GM18868 (cell line): ENCODE results near the gene ZAP70.
"Not testable (repeated sequence)": the region's sequence is repeated elsewhere in the genome, so short reads cannot be mapped to it uniquely, and the experiment has no call there.

Source experiments
- ATAC-seq: cut with Tn5 transposase; IDR thresholded peaks from one replicate; pipeline ENCODE4 v1.9.1; 2021; ENCODE audit warnings: mild to moderate bottlenecking, moderate library complexity; ENCODE audit not compliant: unreplicated experiment

The ZAP70 gene

GRCh38 chr2:97713296-97714083, at the start of gene ZAP70:
TSS of gene ZAP70 (plus strand) at chr2:97713576. CDS start at chr2:97724037, 10,461 bp downstream.
- ATAC-seq = no peak

GRCh38 chr2:97663626-97663961, 49.8 kb upstream of the ZAP70 start:
- peak; percentile 20 for ATAC-seq

- peak; percentile 79 for ATAC-seq
Measured at GRCh38 chr2:97663962-97664635, 49.3 kb upstream of the ZAP70 start, which contains the start of gene ACTR1B. TSS of gene ACTR1B (minus strand) at chr2:97664044. CDS start at chr2:97663890, 154 bp downstream.

- no peak for ATAC-seq
Measured at GRCh38 chr2:97664636-97664970, 48.8 kb upstream of the ZAP70 start.

GRCh38 chr2:97669448-97669847, 43.9 kb upstream of the ZAP70 start, which contains the start of gene C2orf92:
TSS of gene C2orf92 (plus strand) at chr2:97669713. CDS start at chr2:97669789, 76 bp downstream.
- ATAC-seq = no peak

- ATAC-seq = no peak
Measured at GRCh38 chr2:97670471-97670870, 42.9 kb upstream of the ZAP70 start.

- ATAC-seq = no peak
Measured at GRCh38 chr2:97671526-97671925, 41.9 kb upstream of the ZAP70 start.

- not testable (repeated sequence) for ATAC-seq
Measured at GRCh38 chr2:97672606-97673140, 40.7 kb upstream of the ZAP70 start.

GRCh38 chr2:97673182-97673914, 40.0 kb upstream of the ZAP70 start:
- peak; percentile 14 for ATAC-seq

- ATAC-seq = peak; percentile 67
Measured at GRCh38 chr2:97673915-97674283, 39.5 kb upstream of the ZAP70 start.

GRCh38 chr2:97675430-97676113, 37.8 kb upstream of the ZAP70 start:
- no peak for ATAC-seq

- no peak for ATAC-seq
Measured at GRCh38 chr2:97676620-97677019, 36.8 kb upstream of the ZAP70 start.

- no peak for ATAC-seq
Measured at GRCh38 chr2:97677480-97677879, 35.9 kb upstream of the ZAP70 start.

GRCh38 chr2:97678298-97678697, 35.1 kb upstream of the ZAP70 start:
- no peak for ATAC-seq

GRCh38 chr2:97687235-97687634, 26.1 kb upstream of the ZAP70 start:
- not testable (repeated sequence) for ATAC-seq

GRCh38 chr2:97688062-97688827, 25.1 kb upstream of the ZAP70 start:
- peak; percentile 77 for ATAC-seq

GRCh38 chr2:97691166-97691565, 22.2 kb upstream of the ZAP70 start:
- ATAC-seq = no peak

GRCh38 chr2:97693476-97693875, 19.9 kb upstream of the ZAP70 start:
- ATAC-seq = no peak

- no peak for ATAC-seq
Measured at GRCh38 chr2:97695744-97696143, 17.6 kb upstream of the ZAP70 start.
